ENCODE measurements around the gene AKAP14.
"Not testable (repeated sequence)": the region's sequence is repeated elsewhere in the genome, so short reads cannot be mapped to it uniquely, and the experiment has no call there.

GRCh38 chrX:119890626-119891025 is 5.1 kb upstream of the AKAP14 start:
- TF ChIP-seq, protein P1, sequence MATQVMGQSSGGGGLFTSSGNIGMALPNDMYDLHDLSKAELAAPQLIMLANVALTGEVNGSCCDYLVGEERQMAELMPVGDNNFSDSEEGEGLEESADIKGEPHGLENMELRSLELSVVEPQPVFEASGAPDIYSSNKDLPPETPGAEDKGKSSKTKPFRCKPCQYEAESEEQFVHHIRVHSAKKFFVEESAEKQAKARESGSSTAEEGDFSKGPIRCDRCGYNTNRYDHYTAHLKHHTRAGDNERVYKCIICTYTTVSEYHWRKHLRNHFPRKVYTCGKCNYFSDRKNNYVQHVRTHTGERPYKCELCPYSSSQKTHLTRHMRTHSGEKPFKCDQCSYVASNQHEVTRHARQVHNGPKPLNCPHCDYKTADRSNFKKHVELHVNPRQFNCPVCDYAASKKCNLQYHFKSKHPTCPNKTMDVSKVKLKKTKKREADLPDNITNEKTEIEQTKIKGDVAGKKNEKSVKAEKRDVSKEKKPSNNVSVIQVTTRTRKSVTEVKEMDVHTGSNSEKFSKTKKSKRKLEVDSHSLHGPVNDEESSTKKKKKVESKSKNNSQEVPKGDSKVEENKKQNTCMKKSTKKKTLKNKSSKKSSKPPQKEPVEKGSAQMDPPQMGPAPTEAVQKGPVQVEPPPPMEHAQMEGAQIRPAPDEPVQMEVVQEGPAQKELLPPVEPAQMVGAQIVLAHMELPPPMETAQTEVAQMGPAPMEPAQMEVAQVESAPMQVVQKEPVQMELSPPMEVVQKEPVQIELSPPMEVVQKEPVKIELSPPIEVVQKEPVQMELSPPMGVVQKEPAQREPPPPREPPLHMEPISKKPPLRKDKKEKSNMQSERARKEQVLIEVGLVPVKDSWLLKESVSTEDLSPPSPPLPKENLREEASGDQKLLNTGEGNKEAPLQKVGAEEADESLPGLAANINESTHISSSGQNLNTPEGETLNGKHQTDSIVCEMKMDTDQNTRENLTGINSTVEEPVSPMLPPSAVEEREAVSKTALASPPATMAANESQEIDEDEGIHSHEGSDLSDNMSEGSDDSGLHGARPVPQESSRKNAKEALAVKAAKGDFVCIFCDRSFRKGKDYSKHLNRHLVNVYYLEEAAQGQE (IDR thresholded peaks at IDR 0.05; ENCODE audit: unreplicated experiment) = not testable (repeated sequence)
- not testable (repeated sequence) for TF ChIP-seq ZNF331 (CRISPR knock-in tag; IDR thresholded peaks at IDR 0.05; ENCODE audit: low read depth); CTCF (conservative IDR thresholded peaks at IDR 0.05; ENCODE audit: low read depth in 2 of 2); EZH2phosphoT487 (IDR thresholded peaks at IDR 0.05; ENCODE audit: unreplicated experiment); EZH2 (IDR thresholded peaks at IDR 0.05; ENCODE audit: low read depth, unreplicated experiment); POLR2AphosphoS5 (IDR thresholded peaks at IDR 0.05; ENCODE audit: low read depth); ZNF114 (CRISPR knock-in tag; IDR thresholded peaks at IDR 0.05); CREB1 (CRISPR knock-in tag; IDR thresholded peaks at IDR 0.05; ENCODE audit: low read depth); JUNB (IDR thresholded peaks at IDR 0.05; ENCODE audit: unreplicated experiment); NANOG (IDR thresholded peaks at IDR 0.05; ENCODE audit: borderline replicate concordance); STAT1 (IDR thresholded peaks at IDR 0.05; ENCODE audit: unreplicated experiment)
- TF ChIP-seq, protein P2, sequence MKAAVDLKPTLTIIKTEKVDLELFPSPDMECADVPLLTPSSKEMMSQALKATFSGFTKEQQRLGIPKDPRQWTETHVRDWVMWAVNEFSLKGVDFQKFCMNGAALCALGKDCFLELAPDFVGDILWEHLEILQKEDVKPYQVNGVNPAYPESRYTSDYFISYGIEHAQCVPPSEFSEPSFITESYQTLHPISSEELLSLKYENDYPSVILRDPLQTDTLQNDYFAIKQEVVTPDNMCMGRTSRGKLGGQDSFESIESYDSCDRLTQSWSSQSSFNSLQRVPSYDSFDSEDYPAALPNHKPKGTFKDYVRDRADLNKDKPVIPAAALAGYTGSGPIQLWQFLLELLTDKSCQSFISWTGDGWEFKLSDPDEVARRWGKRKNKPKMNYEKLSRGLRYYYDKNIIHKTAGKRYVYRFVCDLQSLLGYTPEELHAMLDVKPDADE (IDR thresholded peaks at IDR 0.05) = not testable (repeated sequence)
